GM19193 (cell line): ENCODE measurements around the gene FTH1.

Source experiments
- POLR2A ChIP-seq: IDR thresholded peaks from 4 replicates; pipeline ENCODE4 v1.6.1; 2011; ENCODE audit not compliant: insufficient read depth, insufficient read length; ENCODE audit errors: extremely low read depth

Gene FTH1

GRCh38 chr11:61996933-61997332 lies 29.5 kb upstream of the FTH1 start:
- TF ChIP-seq POLR2A = no peak

GRCh38 chr11:61994981-61995380 lies 27.5 kb upstream of the FTH1 start:
- TF ChIP-seq POLR2A = no peak

GRCh38 chr11:61985869-61986268 lies 18.4 kb upstream of the FTH1 start:
- no peak for TF ChIP-seq POLR2A

GRCh38 chr11:61983419-61983818 lies 16.0 kb upstream of the FTH1 start:
- TF ChIP-seq POLR2A = no peak

GRCh38 chr11:61980783-61981541 lies 13.5 kb upstream of the FTH1 start:
- no peak for TF ChIP-seq POLR2A

- no peak for TF ChIP-seq POLR2A
These were observed 11.5 kb upstream of the FTH1 start for GRCh38 chr11:61978703-61979661.

- no peak for TF ChIP-seq POLR2A
These were observed 9.5 kb upstream of the FTH1 start for GRCh38 chr11:61976813-61977475.

- no peak for TF ChIP-seq POLR2A
These were observed 9.0 kb upstream of the FTH1 start for GRCh38 chr11:61976420-61976800.

GRCh38 chr11:61975638-61976419 lies 8.4 kb upstream of the FTH1 start:
- TF ChIP-seq POLR2A = no peak

- TF ChIP-seq POLR2A = no peak
These were observed 7.6 kb upstream of the FTH1 start for GRCh38 chr11:61974766-61975631.

- TF ChIP-seq POLR2A = no peak
These were observed 6.2 kb upstream of the FTH1 start for GRCh38 chr11:61973476-61974162.

- no peak for TF ChIP-seq POLR2A
These were observed 5.4 kb upstream of the FTH1 start for GRCh38 chr11:61972672-61973475.

- no peak for TF ChIP-seq POLR2A
These were observed 4.8 kb upstream of the FTH1 start for GRCh38 chr11:61972112-61972671.
